Activated CD8-positive, alpha-beta memory T cell treated with anti-CD3 and anti-CD28 coated beads for 48 hours (primary cell): Measurements from ENCODE around the gene OBSL1.
A peak's percentile ranks its signal among the peaks of the same experiment; 100 is the strongest.

Experiments
- DNase-seq, 3 experiments: peaks; one replicate each; pipeline ENCODE4 v3.0.0-alpha.2; 2020; ENCODE audit warnings: low read depth in 2 of 3, low spot score in 2 of 3

OBSL1 gene

DNA sequence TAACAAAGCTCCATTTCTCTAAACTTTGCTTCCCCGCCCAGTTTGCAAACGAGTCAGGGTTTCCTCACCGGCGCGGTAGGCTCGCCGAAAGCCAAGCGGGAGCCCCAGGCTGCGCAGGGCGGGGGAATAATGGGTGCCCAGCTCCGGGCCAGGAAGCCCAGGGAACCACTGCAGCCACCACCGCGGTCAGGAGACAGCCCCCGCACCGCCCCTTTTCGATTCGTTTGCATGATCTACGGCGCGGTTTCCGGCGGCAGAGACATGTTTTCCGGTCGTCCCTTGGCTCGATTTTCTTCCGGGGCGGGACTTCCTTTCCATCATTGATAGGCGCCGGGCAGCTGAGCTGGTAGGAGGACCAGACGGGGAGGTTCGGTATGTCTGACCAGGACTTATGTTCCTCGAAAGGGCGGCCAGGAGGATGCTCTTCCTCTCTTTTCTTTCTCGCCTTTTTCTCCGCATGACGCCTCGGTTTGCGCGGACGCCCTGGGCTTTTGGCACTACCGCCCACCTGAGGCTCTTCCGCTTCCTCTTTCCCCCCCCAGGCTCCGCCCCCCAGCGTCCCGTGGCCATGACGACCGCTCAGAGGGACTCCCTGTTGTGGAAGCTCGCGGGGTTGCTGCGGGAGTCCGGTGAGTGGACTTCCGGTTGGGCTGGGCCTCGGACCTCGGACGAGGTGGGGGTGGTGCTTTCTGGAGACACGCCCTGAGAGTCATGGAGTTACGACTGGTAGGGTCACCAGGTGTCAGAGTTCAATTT lies 26.4 kb upstream of the OBSL1 start, which contains the start of gene STK11IP:
TSS of gene STK11IP (plus strand) at position 306 of the 756 bp plus-strand sequence. CDS start at position 569, 263 bp downstream.
- DNase-seq: peak; percentile 72 to 81 (median 79)

DNA sequence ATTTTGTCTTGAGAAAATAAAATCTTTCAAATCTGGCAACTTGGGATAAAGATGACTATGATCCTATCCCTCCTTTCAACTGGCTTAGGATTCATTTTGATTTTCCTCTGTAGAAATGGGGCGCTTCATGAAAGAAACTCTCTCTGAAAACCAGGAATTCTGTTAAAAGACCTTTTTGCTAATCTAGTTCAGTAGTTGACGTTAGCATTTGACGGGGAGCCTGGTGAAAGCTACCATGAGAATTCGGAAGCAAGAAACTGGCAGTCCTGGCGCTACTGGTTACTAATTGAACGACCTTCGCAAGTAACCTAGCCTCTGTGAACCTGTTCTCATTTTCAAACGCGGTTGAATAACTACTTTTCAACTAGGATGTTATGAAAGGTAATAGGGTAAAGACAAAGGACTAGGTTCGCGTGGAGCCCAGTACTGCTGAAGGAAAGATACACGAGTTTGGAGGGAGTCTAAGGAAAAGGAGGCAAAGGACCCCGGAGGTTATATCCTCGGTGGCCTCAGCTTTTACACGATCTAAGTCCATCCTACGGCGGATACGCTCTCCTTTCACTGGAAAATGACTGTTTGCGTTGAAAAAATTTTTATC lies 25.7 kb upstream of the OBSL1 start:
- no peak for DNase-seq

DNA sequence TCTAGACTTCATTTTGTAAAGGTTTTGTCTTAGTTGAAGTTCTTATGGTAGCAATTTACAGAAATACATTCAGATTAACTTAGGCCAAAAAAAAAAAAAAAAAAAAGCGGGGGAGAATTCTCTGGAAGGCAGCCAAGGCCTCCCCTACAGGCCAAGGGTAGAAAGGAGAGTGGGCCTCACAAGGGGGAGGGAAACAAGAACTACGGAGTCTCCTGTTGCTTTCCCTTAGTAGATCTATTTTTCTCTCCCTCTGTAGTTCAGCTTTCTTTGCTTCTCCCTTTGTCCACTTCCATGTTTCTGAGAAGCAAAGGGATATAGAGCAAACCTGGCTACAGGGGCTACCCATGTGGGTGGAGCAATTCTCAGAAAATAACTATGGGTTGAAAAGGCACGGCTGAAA lies 23.9 kb upstream of the OBSL1 start:
- DNase-seq: no peak

DNA sequence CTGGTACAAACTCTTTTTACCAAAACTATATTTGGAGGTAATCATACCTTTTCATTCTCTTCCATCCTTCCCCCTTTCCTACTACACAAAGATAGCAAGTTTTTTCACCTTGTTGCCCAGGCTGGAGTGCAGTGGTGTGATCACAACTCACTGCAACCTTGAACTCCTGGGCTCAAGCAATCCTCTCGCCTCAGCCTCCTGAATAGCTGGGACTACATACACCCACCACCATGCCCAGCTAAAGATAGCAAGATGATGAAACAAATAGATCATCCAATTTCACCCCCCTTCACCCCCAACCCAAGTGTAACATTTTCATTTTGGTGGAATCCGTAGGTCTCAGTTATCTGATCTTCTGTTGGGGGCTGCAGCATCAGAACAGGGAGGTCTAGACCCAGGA lies 21.8 kb upstream of the OBSL1 start:
- DNase-seq: no peak

DNA sequence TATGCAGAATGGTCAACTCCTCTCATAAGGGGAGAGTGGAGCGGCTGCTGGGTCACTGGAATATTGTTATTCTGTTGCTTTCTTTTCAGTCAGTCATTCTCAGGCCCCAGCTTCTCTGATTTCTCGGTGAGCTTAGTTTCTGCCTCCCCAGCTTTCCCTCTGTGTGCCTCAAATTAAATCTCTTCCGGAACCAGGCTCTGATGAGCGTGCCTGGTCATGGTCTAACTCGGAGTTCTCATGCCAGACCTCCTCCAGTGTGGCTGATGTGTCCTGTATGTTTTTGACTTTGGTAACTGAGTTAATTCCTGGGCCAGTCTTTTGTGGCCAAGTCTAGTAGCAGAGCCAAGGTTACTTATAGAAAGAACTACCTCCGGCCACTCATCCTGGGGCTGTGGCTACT lies 21.4 kb upstream of the OBSL1 start:
- DNase-seq: no peak

DNA sequence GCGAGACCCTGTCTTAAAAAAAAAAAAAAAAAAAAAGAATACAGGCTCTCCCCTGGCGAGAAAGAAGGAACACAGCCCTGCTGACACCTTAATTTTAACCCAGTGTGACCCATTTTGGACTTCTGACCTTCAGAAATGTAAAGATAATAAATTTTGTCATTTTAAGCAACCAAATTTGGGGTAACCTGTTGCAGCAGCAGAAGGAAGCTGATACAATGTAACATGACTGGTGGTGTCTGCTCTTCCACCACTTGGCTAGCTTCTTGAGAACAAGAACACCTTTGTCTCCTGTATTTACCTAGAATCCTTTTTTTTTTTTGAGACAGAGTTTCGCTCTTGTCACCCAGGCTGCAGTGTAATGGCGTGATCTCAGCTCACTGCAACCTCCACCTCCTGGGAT lies 19.8 kb upstream of the OBSL1 start:
- no peak for DNase-seq

DNA sequence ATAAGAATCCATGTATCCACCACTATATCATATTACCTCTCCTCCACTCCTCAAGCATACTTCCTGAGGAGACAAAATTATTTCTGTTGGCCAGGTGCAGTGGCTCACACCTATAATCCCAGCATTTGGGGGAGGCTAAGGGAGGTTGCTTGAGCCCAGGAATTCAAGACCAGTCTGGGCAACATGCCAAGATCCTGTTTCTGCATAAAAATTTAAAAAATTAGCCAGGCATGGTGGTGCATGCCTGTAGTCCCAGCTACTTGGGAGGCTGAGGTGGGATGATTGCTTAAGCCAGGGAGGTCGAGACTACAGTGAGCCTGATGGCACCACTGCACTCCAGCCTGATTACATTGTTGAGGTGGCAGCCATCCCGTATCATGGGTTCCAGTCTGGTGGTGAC lies 10.0 kb upstream of the OBSL1 start:
- no peak for DNase-seq

DNA sequence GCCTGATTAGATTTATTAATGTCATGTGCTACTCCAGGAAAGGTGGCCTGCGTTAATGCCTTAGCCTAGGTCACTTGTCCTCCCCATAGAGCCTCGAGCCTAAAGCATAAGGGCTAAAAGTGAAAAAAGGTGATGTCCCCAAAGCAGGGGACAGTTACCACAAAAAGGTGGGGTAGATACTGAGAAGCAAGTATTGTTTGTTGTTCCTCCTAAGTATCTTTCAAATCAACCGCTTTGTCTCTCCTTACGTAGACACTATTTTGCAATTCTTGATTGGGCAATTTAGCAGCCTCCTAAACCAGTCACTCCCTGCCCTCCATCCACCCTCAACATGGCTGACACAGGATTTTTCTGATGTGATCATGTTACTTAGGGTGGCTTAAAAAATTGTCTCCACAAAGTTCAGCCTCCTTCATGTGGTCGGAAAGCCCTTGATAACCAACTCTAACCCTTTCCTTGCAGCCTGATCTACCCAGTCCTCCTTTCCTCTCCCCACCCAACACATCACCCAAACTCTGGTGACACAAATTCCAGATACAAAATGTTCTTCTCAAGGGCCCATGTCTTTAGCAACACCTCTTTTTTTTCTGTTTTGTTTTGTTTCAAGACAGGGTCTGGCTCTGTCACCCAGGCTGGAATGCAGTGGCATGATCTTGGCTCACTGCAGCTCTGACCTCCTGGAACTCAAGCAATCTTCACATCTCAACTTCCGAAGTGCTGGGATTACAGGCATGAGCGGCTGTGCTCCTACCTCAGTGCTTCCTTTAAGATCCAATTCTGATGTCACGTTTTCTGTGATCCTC lies 7.7 kb upstream of the OBSL1 start:
- no peak for DNase-seq

DNA sequence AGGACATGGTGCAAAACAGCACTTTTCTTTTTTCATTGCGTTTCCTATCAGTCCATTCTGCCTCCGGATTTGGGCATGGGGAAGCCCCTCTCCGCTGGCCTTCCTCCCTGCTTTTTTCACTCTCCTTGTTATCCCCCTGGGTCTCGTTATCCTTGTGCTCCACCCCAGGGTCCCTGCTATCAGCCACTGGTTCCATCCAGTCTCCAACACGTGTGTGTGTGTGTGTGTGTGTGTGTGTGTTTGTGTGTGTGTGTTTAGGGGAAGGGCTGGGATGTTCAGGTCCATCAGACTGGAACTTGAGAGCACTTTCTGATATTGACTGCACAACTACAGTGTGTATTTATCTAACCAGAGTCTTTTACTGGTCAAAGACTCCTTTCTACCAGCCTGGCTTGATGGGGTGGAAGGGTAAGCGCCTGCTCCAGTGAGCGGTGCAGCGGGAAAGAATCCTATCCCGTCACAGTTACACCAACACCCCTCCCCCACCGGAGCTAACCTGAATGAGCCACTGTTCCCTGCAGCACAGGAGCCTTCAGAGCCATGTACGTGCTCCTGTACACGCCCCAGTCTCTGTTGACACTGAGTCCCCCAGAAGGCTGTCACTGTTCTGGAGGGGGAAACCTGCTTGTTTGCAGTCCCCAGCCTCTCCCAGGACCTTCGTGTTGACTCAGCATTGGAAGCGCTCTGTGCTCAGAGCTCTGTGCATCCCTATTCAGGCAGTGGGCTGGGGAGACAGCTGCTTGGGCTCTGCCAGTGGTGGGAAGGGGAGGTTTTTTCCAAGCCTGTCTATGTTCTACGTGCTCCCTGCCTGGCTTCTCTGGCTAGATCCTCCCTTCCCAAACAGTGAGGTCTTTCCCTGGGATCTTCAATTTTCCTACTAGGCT lies 5.4 kb upstream of the OBSL1 start:
- DNase-seq: no peak

DNA sequence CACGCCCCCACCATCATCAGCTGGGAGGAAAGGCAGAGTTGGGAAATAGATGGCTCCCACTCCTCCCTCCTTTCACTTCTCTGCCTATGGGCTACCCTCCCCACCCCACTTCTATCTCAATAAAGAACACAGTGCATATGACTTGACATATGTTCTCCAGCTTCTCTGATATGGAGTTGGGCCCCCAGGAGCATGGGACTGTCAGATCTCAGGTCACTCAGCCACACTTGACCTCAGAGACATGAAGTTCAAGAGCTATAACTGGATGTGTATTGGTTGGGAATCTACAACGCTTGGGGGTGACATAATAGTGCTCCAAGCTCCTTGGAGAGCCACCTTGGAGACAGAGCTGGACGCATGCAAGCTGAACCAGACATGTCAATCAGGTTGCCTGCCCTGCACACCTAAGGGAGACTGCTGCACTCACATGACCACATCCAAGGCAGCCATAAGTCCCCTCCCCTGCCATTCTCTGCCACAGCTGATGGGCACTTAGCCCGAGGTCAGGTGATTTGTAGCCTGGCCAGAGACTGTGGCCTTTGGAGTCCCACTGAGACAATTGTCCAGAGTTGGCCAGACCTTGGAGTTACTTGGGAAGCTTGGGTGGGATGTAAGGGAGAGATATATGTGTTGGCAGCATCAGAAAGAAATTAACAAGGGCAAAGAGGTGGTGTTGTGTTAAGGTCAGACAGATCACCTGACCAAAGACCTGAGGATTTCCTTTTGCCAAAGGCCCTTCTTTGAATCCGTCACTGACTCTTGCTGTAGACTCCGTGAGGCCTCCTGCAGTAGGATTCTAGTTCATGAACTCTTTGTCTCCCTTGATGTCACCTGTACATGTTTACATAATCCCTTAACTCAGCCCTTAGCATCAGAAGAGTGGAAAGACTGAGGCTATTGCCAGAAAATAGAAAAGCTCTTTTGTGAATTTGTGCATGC lies 4.5 kb upstream of the OBSL1 start:
- no peak for DNase-seq

DNA sequence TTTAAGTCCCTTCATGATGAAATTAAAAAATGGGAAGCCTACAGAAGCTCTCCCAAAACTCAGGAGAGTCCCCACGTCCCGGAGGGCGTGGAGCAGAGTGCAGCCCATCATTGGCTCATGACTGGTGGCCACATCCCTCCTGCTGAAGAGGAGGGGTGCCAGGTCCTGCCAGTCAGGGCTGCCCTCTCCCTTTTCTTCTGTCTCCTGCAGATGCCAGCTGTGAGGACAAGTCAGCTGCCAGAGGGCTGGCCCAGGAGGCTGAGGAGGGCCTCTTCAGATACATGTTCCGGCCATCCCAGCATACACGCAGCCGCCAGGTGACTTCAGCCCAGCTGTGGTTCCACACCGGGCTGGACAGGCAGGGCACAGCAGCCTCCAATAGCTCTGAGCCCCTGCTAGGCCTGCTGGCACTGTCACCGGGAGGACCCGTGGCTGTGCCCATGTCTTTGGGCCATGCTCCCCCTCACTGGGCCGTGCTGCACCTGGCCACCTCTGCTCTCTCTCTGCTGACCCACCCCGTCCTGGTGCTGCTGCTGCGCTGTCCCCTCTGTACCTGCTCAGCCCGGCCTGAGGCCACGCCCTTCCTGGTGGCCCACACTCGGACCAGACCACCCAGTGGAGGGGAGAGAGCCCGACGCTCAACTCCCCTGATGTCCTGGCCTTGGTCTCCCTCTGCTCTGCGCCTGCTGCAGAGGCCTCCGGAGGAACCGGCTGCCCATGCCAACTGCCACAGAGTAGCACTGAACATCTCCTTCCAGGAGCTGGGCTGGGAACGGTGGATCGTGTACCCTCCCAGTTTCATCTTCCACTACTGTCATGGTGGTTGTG lies 3.4 kb upstream of the OBSL1 start:
- no peak for DNase-seq

DNA sequence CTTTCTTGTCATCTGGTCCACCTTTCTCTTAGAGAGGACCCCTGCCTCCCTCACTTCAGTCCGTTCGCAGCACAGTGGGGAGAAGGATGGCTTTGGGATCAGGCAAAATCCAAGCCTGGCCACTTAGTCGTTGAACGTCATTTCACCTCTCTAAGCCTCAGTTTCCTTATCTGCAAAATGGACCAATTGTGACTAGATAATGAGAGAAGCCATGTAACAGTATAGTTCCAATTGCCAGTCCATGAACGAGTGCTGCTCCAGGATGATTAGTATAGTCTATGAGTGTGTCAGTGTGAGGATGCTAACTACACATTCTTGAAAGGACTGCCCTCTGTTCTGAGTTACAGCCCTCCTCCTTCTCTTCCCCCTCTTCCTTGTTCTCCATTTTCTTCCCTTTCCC lies 1.8 kb upstream of the OBSL1 start:
- DNase-seq: no peak

DNA sequence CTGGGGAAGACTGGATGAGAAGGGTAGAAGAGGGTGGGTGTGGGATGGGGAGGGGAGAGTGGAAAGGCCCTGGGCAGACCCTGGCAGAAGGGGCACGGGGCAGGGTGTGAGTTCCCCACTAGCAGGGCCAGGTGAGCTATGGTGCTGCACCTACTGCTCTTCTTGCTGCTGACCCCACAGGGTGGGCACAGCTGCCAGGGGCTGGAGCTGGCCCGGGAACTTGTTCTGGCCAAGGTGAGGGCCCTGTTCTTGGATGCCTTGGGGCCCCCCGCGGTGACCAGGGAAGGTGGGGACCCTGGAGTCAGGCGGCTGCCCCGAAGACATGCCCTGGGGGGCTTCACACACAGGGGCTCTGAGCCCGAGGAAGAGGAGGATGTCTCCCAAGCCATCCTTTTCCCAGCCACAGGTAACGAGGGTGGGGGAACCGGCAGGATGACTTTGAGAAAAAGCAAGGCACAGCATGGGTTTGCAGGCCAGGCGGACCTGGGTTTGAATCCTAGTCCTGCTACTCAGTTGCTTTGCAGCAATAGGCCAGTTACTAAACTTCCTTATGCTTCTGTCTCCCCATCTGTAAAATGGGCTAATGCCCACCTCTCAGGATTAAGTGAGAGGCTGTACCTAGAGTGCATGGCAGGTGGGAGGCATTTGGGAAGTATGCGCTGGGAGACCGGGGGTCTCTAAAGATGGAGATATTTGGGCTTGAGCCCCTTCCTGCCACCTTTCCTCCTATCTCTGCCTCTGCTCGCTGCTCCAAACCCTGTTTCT lies 1.1 kb upstream of the OBSL1 start, which contains the start of gene INHA:
TSS of gene INHA (plus strand) at position 74 of the 765 bp plus-strand sequence. CDS start at position 139, 65 bp downstream.
- DNase-seq: no peak

DNA sequence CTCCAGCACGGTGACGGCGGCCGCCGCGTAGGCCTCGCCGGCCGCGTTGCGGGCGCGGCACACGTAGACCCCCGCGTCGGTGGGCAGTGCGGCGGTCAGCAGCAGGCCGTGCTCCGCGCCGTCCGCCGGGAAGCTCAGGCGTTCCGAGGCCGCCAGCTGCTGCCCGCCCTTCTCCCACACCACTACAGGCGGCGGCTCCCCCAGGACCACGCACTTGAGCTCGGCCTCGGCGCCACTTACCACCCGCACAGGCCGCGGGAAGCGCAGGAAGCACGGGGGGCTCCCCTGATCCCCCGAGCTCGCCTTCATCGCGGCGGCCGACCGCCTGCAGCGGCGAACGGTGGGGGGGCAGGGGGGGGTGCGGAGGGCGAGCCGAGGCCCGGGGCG lies 422 bp downstream of the OBSL1 start:
- DNase-seq: no peak

DNA sequence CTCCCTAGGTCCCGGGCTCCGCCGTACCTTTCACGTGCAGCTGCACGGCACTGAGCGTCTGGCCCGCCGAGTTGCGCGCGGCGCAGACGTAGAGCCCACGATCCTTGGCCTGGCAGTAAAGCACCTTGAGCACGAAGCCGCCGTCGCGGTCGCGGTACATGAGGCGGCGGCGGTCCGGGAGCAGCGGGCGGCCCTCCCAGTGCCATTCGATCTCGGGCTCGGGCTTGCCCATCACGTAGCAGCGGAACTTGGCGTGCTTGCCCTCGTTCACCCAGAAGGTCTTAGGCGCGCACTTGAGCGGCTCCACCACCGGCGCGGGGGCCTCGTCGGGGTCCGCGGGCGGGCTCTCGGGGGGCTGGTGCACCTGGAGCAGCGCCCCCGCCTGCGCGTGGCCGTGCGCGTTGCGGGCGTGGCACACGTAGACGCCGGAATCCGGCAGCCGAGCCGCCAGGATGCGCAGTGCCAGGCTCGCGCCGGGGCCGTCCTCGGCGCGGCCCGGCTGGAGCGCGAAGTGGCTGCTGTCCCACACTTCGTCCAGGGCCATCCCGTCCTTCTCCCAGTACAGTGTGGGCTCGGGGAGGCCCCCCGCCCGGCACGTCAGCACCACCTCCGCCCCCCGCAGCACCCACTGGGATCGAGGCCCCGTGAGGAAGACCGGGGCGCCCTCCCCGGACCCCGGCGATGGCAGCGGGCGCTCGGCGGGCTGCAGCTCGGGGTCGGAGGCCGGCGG lies 980 bp downstream of the OBSL1 start:
- no peak for DNase-seq

DNA sequence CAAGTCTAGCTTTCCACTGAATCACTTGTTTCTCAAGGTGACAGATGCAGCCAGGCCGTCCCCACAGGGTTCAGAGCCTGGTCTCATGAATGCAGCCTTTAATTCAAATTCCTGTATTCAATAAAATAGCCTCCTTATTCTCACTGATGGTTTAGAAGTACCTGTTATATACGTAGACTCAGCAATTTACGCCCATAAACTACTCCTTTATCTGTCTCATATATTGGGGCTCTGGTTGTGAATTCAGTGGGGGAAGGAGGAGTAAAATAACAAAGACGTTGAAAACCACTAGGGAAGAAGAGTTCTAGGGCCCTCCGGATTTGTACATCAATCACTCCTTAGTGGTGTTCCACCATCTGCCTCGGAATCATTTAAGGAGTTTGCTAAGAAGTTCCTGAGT lies 1.7 kb downstream of the OBSL1 start:
- DNase-seq: no peak

DNA sequence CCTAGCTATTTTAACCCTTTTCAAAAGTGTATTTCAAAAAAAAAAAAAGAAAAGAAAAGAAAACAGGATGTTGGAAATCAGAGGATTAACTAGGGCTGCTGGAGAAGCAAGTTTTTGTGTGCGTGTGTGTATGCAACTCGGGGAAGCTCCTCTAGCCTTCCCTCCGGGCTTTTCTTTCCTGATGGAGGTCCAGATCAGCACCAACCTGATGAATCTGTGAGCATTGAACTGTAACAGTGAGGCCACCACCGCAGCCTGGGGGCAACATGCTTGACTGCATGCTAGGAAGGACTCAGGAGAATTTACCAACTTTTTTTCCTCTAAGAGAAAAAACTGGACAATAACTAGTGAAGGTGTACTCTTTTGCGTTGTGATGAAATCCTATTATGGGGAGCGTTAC lies 2.3 kb downstream of the OBSL1 start:
- no peak for DNase-seq
